BLaER1 treated with 17β-estradiol and CSF1 and Interleukin-3, amounts not matched to agents 10 nM and 100 nM (cell line): ENCODE data around the gene SH3TC2.
A peak's percentile ranks its signal among the peaks of the same experiment; 100 is the strongest.

Experiments
- H3K27ac ChIP-seq, 11 experiments: shearing (Covaris generic); formaldehyde crosslinking; 2 replicates each; pipeline ENCODE4 v1.8.1; 2022
- H3K27me3 ChIP-seq, 11 experiments: shearing (Covaris generic); formaldehyde crosslinking; 2 replicates each; pipeline ENCODE4 v1.8.1; 2022
- H3K36me3 ChIP-seq, 11 experiments: shearing (Covaris generic); formaldehyde crosslinking; 2 replicates each; pipeline ENCODE4 v1.8.1; 2022
- H3K4me1 ChIP-seq, 10 experiments: shearing (Covaris generic); formaldehyde crosslinking; 2 replicates each; pipeline ENCODE4 v1.8.1; 2022
- H3K4me2 ChIP-seq, 11 experiments: shearing (Covaris generic); formaldehyde crosslinking; 2 replicates each; pipeline ENCODE4 v1.8.1; 2022
- H3K4me3 ChIP-seq, 10 experiments: shearing (Covaris generic); formaldehyde crosslinking; 2 replicates each; pipeline ENCODE4 v1.8.1; 2022
- H3K9ac ChIP-seq, 11 experiments: shearing (Covaris generic); formaldehyde crosslinking; 2 replicates each; pipeline ENCODE4 v1.8.1; 2022
- H3K9me3 ChIP-seq, 11 experiments: shearing (Covaris generic); formaldehyde crosslinking; replicated peaks in 1 of 11; 2 replicates each; pipeline ENCODE4 v1.8.1; 2022
- H4K20me1 ChIP-seq, 11 experiments: shearing (Covaris generic); formaldehyde crosslinking; 2 replicates each; pipeline ENCODE4 v1.8.1; 2022
- Cebpa-rat ChIP-seq, 11 experiments: shearing (Covaris generic); IDR thresholded peaks; 2 replicates each; pipeline ENCODE4 v1.8.1; 2022

Gene SH3TC2

DNA sequence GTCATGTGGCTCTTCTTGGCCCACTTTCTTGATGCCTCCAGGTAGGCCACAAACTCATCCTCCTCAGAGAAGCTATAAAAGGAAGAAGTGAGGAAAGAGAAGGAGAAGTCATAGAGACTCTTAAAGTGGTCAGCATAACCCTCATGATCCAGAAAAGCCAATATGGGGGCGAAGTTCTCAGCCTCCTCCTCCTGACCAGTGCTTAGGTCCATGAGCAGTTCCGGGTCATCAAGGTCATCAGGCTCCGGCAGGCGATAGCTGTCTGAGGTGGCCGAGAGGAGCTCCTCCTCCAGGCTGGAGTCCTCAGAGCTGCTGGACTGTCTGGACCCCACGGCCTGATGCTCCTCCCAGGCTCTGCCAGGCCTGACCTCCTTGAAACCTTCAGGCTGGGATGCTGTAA lies 34.7 kb downstream of the SH3TC2 start:
- Histone ChIP-seq H3K4me1 (no peaks in the 10 kb centered on the region), H3K27me3 (no peaks in the 10 kb centered on the region), H3K4me2 (no peak overlapping the region), H3K27ac (no peak overlapping the region), H3K36me3 (no peaks in the 10 kb centered on the region), H3K9me3 (no peaks in the 10 kb centered on the region), H3K9ac (no peak overlapping the region), H4K20me1 (no peaks in the 10 kb centered on the region), H3K4me3 (no peak overlapping the region)
- TF ChIP-seq Cebpa-rat (IDR thresholded peaks at IDR 0.05) = no peak

DNA sequence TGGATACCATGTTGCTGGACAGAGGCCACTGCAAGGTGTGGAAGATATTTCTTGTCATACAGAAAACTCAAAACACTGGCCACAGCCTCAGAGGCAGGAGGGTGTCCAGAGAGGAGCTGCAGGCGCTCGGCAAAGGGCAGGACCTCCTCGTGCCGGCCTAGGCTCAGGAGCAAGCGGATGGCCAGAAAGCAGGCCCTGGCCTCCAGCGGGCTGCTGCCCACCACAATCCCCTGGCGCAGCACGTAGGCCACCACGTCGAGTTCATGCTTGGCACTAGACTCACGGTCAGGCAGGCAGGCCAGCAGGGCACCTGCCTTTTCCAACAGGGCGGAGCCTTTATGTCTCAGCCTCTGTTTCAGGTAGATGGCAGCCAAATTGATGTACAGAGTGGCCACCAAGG lies 35.2 kb downstream of the SH3TC2 start:
- Histone ChIP-seq H3K9ac (no peak overlapping the region), H3K4me3 (no peak overlapping the region), H3K27me3 (no peaks in the 10 kb centered on the region), H3K4me1 (no peaks in the 10 kb centered on the region), H3K27ac (no peak overlapping the region), H4K20me1 (no peaks in the 10 kb centered on the region), H3K36me3 (no peaks in the 10 kb centered on the region), H3K9me3 (peaks cover 0 to 3% (median 0%) of the 10 kb centered on the region in 11 experiments; a peak in 2 of 22 replicates), H3K4me2 (no peak overlapping the region)
- TF ChIP-seq Cebpa-rat (IDR thresholded peaks at IDR 0.05) = no peak

DNA sequence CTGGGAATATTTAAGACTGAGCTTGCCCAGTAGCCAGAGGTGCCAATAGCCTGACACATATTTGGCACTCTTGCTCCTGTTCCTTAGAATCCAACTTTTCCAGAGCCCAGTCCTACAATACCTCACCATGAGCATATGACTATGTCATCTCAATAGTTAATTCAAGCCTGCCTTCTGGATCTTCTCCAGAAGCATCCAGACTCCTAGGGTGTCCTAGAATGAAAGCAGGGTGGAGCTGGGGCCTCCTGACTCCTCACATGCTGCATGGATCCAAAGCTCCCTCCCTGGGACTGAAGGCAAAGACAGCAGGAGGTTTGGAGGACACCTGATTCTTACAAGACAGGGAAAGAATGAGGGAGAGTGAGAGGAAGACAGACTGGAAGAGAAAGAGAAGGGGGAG lies 37.9 kb downstream of the SH3TC2 start:
- H3K9me3 ChIP-seq = peaks cover 0 to 10% (median 6%) of the 10 kb centered on the region in 11 experiments; a peak in 5 of 22 replicates
- no peak overlapping the region for H3K27ac ChIP-seq
- no peaks in the 10 kb centered on the region for H4K20me1 ChIP-seq
- H3K4me1 ChIP-seq = no peaks in the 10 kb centered on the region
- H3K36me3 ChIP-seq = no peaks in the 10 kb centered on the region
- no peak for TF ChIP-seq Cebpa-rat (IDR thresholded peaks at IDR 0.05)
- no peak overlapping the region for H3K4me2 ChIP-seq
- H3K9ac ChIP-seq = no peak overlapping the region
- no peak overlapping the region for H3K4me3 ChIP-seq
- no peaks in the 10 kb centered on the region for H3K27me3 ChIP-seq

DNA sequence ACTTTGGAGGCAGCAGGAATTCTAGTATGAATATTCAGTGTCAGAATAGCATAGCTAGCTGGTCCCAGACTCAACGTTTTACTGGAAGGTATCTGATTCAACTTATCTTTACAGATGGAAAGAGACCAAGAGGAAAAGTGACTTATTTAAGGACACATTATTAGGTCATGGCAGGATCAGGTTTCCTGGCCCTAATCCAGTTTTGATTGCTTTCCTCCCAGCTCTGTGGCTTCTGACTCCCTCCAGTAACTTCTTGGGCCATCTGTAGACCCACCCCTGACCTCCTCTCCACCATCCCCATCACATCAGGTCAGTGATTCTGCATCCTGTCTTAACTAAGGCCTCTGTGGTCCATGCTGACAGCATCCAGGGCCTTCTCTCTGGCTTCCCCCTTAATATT lies 38.4 kb downstream of the SH3TC2 start:
- no peaks in the 10 kb centered on the region for H4K20me1 ChIP-seq
- no peak overlapping the region for H3K4me2 ChIP-seq
- H3K9ac ChIP-seq = no peak overlapping the region
- H3K4me1 ChIP-seq = 0 out of 20 replicates have a peak, but pooled peaks cover 0 to under 1% (median 0%) of the 10 kb centered on the region in 10 experiments
- H3K36me3 ChIP-seq = no peaks in the 10 kb centered on the region
- no peak for TF ChIP-seq Cebpa-rat (IDR thresholded peaks at IDR 0.05)
- H3K9me3 ChIP-seq = peaks cover 0 to 10% (median 6%) of the 10 kb centered on the region in 11 experiments; a peak in 5 of 22 replicates
- no peaks in the 10 kb centered on the region for H3K27me3 ChIP-seq
- no peak overlapping the region for H3K27ac ChIP-seq
- H3K4me3 ChIP-seq = no peak overlapping the region

DNA sequence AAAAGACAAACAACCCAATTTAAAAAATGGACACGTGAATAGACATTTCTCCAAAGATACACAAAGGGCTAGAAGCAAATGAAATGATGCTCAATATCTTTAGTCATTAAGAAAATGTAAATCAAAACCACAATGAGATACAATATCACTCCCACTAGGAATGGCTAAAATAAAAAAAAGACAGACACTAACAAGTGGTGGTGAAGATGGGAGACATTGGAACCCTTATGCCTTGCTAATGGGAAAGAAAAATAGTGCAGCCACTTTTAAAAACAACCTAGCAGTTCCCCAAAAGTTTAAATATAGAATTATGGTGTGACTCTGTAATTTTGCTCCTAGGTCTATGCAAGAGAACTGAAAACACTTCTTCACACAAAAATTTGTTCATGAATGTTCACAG lies 40.7 kb downstream of the SH3TC2 start:
- H3K36me3 ChIP-seq = no peaks in the 10 kb centered on the region

DNA sequence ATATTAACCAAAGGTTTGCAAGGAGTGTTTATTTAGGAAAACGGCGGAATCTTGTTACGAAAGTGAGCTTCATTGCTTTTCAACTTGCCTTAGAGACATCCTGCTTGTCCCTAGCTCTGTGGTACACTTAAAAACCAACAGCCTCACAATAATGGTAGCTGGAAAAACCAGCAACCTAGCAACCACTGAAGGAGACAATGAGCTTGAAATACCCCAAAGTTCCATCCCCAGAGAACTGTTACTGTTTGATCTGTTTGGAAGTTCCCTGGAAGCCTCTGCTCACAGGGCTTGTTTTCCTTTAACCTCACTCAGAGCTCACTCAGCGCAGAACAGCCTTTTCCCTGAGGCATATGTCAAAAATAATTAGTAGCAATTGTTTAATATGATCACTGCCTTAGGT lies 43.2 kb downstream of the SH3TC2 start:
- no peaks in the 10 kb centered on the region for H4K20me1 ChIP-seq
- H3K4me2 ChIP-seq = no peak overlapping the region
- no peaks in the 10 kb centered on the region for H3K27me3 ChIP-seq
- H3K9ac ChIP-seq = no peak overlapping the region
- peaks cover 8 to 13% (median 9%) of the 10 kb centered on the region in 10 experiments for H3K4me1 ChIP-seq
- no peak for TF ChIP-seq Cebpa-rat (IDR thresholded peaks at IDR 0.05)
- H3K4me3 ChIP-seq = no peak overlapping the region
- H3K9me3 ChIP-seq = peaks cover 0 to 10% (median 6%) of the 10 kb centered on the region in 11 experiments; a peak in 5 of 22 replicates
- H3K36me3 ChIP-seq = no peaks in the 10 kb centered on the region
- no peak overlapping the region for H3K27ac ChIP-seq

More for the DNA sequence above, 40.7 kb downstream of the SH3TC2 start:
- TF ChIP-seq Cebpa-rat (IDR thresholded peaks at IDR 0.05) = no peak
- H3K4me1 ChIP-seq = peaks cover 8 to 13% (median 9%) of the 10 kb centered on the region in 10 experiments
- H4K20me1 ChIP-seq = no peaks in the 10 kb centered on the region
- H3K9ac ChIP-seq = no peak overlapping the region
- H3K9me3 ChIP-seq = peaks cover 0 to 10% (median 6%) of the 10 kb centered on the region in 11 experiments; a peak in 5 of 22 replicates
- no peaks in the 10 kb centered on the region for H3K27me3 ChIP-seq
- no peak overlapping the region for H3K27ac ChIP-seq
- H3K4me3 ChIP-seq = no peak overlapping the region
- no peak overlapping the region for H3K4me2 ChIP-seq

DNA sequence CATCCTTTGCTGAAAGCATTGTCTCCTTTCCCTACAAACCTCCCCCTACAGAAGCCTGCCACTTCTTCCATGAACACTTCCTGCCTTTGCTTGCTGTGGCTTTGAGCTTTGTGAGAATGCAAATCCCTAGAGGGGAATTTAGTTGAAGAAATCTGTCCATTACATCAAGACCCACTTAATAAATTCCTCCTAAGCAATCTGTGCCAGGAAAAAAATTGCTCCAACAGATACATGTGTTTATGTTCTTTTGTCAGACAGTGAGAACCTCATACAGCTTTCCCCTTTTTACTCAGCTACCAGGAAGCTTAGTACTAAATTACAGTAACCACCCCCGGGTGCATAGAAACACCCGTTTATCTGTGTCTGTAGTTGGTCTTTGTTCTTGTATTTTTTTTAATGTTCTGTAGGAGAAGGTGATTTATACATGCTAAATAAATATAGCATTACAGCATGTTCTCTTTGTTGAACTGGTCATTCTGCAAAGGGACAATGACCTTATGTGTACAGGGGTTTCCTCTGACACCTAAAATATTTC lies 43.9 kb downstream of the SH3TC2 start:
- no peak overlapping the region for H3K27ac ChIP-seq
- H3K27me3 ChIP-seq = no peaks in the 10 kb centered on the region

DNA sequence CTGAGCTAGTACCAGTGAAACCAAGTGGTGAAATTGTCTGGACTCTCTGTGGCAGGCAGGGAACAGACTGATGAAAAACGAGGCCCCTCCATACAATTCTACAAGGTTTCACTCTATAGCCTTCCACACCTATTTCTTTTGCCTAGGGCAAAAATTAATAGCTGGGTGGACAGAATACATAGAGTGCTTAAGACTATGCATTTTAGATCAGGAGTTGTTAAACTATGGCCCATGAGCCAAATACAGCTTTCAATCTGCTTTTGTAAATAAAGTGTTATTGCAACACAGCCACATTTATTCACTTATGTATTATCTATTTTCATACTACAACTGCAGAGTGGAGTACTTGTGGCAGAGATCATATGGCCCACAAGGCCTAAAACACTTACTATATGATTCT lies 45.2 kb downstream of the SH3TC2 start:
- Histone ChIP-seq H3K9ac (no peak overlapping the region), H3K27ac (no peak overlapping the region), H3K4me3 (no peak overlapping the region), H3K36me3 (no peaks in the 10 kb centered on the region), H3K9me3 (peaks cover 0 to 8% (median 6%) of the 10 kb centered on the region in 11 experiments; a peak in 5 of 22 replicates), H4K20me1 (no peaks in the 10 kb centered on the region), H3K27me3 (no peaks in the 10 kb centered on the region), H3K4me1 (peaks cover 8 to 13% (median 9%) of the 10 kb centered on the region in 10 experiments), H3K4me2 (no peak overlapping the region)
- no peak for TF ChIP-seq Cebpa-rat (IDR thresholded peaks at IDR 0.05)

More for the DNA sequence above, 43.9 kb downstream of the SH3TC2 start:
- H4K20me1 ChIP-seq = no peaks in the 10 kb centered on the region
- peak overlapping the region; percentile 6 to 65 (median 47); a peak in 20 of 22 replicates for H3K4me2 ChIP-seq
- H3K9me3 ChIP-seq = peaks cover 0 to 10% (median 6%) of the 10 kb centered on the region in 11 experiments; a peak in 5 of 22 replicates
- no peak overlapping the region for H3K9ac ChIP-seq
- peaks cover 8 to 13% (median 9%) of the 10 kb centered on the region in 10 experiments for H3K4me1 ChIP-seq
- H3K4me3 ChIP-seq = no peak overlapping the region
- no peak for TF ChIP-seq Cebpa-rat (IDR thresholded peaks at IDR 0.05)
- no peaks in the 10 kb centered on the region for H3K36me3 ChIP-seq

DNA sequence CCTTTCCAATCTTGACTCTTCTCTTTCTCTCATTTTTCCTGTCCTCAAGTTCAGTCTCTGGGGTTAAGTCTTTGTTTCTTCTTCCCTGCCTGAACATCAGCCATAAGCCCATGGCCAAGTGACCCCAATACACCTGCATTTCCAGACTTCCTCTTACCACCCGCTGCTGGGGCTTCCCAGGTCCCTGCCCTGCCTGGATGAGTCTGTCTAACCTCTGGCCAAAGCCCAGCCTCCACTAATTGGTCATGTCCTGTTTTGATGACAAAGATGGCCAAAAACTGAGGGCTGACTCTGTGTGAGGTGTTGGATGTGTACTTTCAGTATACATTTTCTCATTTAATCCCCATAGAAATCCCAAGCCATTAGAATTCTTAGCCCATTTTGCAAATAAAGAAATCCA lies 47.3 kb downstream of the SH3TC2 start:
- H4K20me1 ChIP-seq = no peaks in the 10 kb centered on the region
- peaks cover 8 to 13% (median 9%) of the 10 kb centered on the region in 10 experiments for H3K4me1 ChIP-seq
- TF ChIP-seq Cebpa-rat (IDR thresholded peaks at IDR 0.05) = no peak
- H3K4me3 ChIP-seq = no peak overlapping the region
- H3K4me2 ChIP-seq = no peak overlapping the region
- H3K27me3 ChIP-seq = no peaks in the 10 kb centered on the region
- no peak overlapping the region for H3K27ac ChIP-seq
- H3K36me3 ChIP-seq = no peaks in the 10 kb centered on the region
- H3K9ac ChIP-seq = no peak overlapping the region
- no peaks in the 10 kb centered on the region for H3K9me3 ChIP-seq

DNA sequence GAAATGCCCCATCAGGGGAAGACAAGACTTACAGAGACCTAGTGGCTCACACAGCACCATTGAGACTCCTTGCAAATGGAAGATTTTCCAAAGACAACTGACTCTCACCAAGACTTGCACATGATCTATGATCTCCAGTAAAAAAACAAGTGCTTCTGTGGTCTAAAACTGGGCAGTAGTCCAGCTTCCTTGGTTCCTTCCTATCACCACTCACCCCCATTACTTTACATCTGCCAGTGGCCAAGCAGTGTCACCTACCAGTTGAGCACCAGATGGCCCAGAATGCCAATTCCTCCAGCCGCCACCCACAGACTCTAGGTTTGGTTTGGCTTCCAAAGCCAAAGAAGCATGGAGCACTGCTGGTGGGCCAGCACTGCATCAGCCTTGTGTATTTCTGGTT lies 47.7 kb downstream of the SH3TC2 start:
- Histone ChIP-seq H3K36me3 (no peaks in the 10 kb centered on the region), H3K27ac (no peak overlapping the region), H3K4me2 (no peak overlapping the region), H4K20me1 (no peaks in the 10 kb centered on the region), H3K9ac (no peak overlapping the region), H3K4me1 (peaks cover 8 to 13% (median 9%) of the 10 kb centered on the region in 10 experiments), H3K4me3 (no peak overlapping the region), H3K9me3 (no peaks in the 10 kb centered on the region), H3K27me3 (no peaks in the 10 kb centered on the region)
- TF ChIP-seq Cebpa-rat (IDR thresholded peaks at IDR 0.05) = no peak
